ENCODE results near the gene MYT1.
A peak's percentile ranks its signal among the peaks of the same experiment; 100 is the strongest.
"Not testable (repeated sequence)": the region's sequence is repeated elsewhere in the genome, so short reads cannot be mapped to it uniquely, and the experiment has no call there.

Gene MYT1

DNA sequence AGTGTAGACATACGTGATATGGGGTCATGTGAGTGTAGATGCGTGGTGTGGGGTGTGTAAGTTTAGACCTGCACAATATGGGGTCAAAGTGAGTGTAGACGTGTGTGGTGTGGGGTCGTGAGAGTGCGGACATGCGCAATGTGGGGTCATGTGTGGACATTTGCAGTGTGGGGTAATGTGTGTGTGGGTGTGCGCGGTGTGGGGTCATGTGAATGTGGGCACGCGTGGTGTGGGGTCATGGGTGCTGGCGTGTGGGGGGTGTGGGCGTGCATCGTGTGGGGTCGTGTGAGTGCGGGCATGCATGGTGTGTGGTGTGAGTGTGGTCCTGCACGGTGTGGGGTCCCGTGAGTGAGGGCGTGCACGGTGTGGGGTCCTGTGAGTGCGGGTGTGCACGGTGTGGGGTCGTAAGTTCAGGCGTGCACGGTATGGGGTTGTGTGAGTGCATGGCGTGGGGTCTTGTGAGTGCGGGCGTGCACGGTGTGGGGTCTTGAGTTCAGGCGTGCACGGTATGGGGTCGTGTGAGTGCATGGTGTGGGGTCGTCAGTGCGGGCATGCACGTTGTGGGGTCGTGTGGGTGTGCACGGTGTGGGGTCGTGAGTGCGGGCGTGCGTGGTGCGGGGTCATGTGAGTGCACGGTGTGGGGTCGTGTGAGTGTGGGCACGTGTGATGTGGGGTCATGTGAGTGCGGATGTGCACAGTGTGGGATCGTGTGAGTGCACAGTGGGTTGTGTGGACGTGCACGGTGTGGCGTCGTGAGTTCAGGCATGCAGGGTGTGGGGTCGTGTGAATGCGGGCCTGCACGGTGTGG is 105.6 kb downstream of the MYT1 start:
- Mint-ChIP-seq H3K4me3 (no peak overlapping the region), H3K27me3 (no peaks in the 10 kb centered on the region), H3K27ac (no peak overlapping the region), H3K36me3 (peaks cover 63% of the 10 kb centered on the region), H3K9me3 (peaks cover 3% of the 10 kb centered on the region), H3K4me1 (peaks cover 20% of the 10 kb centered on the region)
- ATAC-seq, result peak; percentile 55

DNA sequence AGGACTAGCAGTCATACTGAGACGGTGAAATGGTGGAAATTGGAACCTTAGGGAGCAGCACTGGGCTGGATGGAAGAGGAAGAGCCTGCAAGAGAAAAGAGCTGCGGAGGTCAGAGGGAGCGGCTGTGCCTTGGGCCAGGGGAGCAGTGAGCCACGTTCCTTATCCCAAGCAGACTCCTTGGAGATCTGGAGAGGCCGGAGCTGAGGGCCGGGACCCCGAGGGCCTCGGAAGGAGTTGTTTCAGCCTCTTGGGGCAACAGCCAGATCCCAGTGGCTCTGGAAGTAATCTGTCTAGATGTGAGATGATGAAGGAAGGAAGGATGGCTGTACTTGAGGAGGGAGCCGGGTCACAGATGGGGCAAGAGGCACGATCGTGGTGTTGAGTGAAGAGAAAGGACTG is 107.4 kb downstream of the MYT1 start:
- no peaks in the 10 kb centered on the region for H3K27me3 Mint-ChIP-seq
- H3K36me3 Mint-ChIP-seq, result peaks cover 57% of the 10 kb centered on the region
- no peak for ATAC-seq
- no peak overlapping the region for H3K27ac Mint-ChIP-seq
- no peak overlapping the region for H3K4me3 Mint-ChIP-seq
- H3K9me3 Mint-ChIP-seq, result peaks cover 3% of the 10 kb centered on the region
- peaks cover 20% of the 10 kb centered on the region for H3K4me1 Mint-ChIP-seq

GRCh38 chr20:64273109-64273508 is 108.9 kb downstream of the MYT1 start:
- no peak for ATAC-seq
- Mint-ChIP-seq H3K9me3 (peaks cover 3% of the 10 kb centered on the region), H3K4me3 (no peak overlapping the region), H3K36me3 (peaks cover 67% of the 10 kb centered on the region), H3K4me1 (peaks cover 20% of the 10 kb centered on the region), H3K27ac (no peak overlapping the region), H3K27me3 (no peaks in the 10 kb centered on the region)

- Mint-ChIP-seq H3K27ac (no peak overlapping the region), H3K9me3 (no peaks in the 10 kb centered on the region)
- no peak for ATAC-seq
These were observed 112.6 kb downstream of the MYT1 start for GRCh38 chr20:64276817-64277216.

DNA sequence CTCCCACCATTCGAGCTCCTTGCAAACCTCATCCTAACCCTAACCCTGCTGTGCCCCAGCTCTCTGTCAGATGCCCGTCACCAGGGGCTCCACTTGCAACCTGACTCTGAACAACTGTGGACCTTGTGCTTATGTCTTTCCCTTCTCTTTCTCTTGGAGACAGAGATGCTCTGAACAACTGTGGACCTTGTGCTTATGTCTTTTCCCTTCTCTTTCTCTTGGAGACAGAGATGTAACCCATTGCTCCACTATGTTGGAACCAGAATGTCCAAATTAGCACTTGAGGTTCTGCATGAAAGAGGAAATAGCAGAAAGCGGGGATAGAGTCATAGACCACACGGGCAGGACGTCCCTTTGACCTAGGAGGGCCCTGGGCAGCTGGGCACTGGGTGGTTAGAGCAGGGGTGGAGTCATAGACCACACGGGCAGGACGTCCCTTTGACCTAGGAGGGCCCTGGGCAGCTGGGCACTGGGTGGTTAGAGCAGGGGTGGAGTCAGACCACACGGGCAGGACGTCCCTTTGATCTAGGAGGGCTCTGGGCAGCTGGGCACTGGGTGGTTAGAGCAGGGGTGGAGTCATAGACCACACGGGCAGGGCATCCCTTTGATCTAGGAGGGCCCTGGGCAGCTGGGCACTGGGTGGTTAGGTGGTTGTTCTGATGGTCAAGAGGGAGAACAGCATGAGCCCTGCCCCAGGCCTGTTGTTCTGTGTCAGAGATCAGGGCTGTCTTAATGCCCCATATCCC is 113.5 kb downstream of the MYT1 start:
- no peak overlapping the region for H3K27ac Mint-ChIP-seq
- no peaks in the 10 kb centered on the region for H3K9me3 Mint-ChIP-seq
- peaks cover 32% of the 10 kb centered on the region for H3K36me3 Mint-ChIP-seq
- ATAC-seq, result no peak
- no peaks in the 10 kb centered on the region for H3K4me1 Mint-ChIP-seq
- H3K4me3 Mint-ChIP-seq, result no peak overlapping the region
- H3K27me3 Mint-ChIP-seq, result no peaks in the 10 kb centered on the region

More at GRCh38 chr20:64276817-64277216, 112.6 kb downstream of the MYT1 start:
- H3K4me1 Mint-ChIP-seq, result peaks cover 2% of the 10 kb centered on the region
- peaks cover 35% of the 10 kb centered on the region for H3K36me3 Mint-ChIP-seq
- H3K27me3 Mint-ChIP-seq, result no peaks in the 10 kb centered on the region
- H3K4me3 Mint-ChIP-seq, result no peak overlapping the region

- H3K36me3 Mint-ChIP-seq, result peaks cover 27% of the 10 kb centered on the region
- ATAC-seq, result no peak
- no peaks in the 10 kb centered on the region for H3K27me3 Mint-ChIP-seq
- H3K4me3 Mint-ChIP-seq, result no peak overlapping the region
- H3K27ac Mint-ChIP-seq, result no peak overlapping the region
- no peaks in the 10 kb centered on the region for H3K9me3 Mint-ChIP-seq
- no peaks in the 10 kb centered on the region for H3K4me1 Mint-ChIP-seq
These were observed 114.0 kb downstream of the MYT1 start for GRCh38 chr20:64278317-64278681.

DNA sequence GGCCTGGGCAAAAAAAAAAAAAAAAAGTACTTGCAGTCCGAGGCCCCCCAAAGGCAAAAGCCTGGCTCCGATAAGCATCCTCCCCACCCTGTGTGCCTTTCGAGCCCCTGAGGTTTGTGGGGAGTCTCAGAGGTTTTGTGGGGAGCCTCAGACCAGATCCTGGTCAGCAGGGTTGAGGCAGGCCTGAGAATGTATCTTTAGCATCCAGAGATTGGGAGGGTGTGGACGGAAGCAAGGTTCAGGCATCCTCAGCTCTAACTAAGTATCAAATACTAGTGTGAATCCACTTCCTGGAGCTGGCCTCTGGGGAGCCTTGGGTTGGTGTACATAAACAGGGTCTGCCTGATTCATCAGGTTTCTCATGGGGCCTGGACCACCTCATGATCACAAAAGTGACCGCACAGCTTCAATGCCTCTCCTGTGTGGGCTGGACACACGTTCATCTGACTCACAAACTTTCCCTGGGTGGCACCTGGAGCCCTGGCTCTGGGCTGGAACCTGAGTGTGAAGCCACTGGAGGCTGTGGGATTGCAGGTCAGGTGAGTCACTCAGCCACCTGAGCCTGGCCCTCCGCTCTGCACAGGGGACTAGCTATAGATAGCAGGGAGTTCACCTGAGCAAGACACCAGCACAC is 115.7 kb downstream of the MYT1 start:
- Mint-ChIP-seq H3K27me3 (no peaks in the 10 kb centered on the region), H3K4me1 (no peaks in the 10 kb centered on the region), H3K9me3 (no peaks in the 10 kb centered on the region), H3K36me3 (peaks cover 15% of the 10 kb centered on the region), H3K27ac (no peak overlapping the region), H3K4me3 (no peak overlapping the region)
- ATAC-seq, result no peak

- no peak overlapping the region for H3K4me3 Mint-ChIP-seq
- no peak overlapping the region for H3K27ac Mint-ChIP-seq
- no peaks in the 10 kb centered on the region for H3K27me3 Mint-ChIP-seq
- no peaks in the 10 kb centered on the region for H3K9me3 Mint-ChIP-seq
- H3K4me1 Mint-ChIP-seq, result no peaks in the 10 kb centered on the region
- no peak for ATAC-seq
- H3K36me3 Mint-ChIP-seq, result peaks cover 15% of the 10 kb centered on the region
These were observed 116.2 kb downstream of the MYT1 start for GRCh38 chr20:64280460-64280843.

DNA sequence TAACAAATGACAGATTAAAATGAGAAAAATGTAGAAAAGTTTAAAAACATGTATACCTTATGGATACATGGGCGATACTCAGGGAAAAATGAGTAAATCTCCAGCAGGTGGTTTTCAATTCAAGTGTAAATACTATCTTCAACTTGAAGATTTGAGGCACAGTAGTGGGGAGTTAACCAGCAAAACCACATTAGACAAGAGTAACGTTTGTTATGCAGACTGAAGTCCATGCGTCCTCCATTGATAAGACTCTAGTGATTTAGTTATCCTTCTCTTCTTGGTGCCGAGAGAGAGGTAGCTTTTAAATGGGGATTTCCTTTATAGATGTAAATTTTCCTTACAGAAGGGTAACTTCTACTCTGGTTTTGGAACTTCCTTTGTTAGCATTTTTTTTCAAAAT is 119.4 kb downstream of the MYT1 start:
- Mint-ChIP-seq H3K36me3 (no peaks in the 10 kb centered on the region), H3K4me3 (no peak overlapping the region), H3K4me1 (no peaks in the 10 kb centered on the region), H3K9me3 (no peaks in the 10 kb centered on the region), H3K27ac (no peak overlapping the region), H3K27me3 (no peaks in the 10 kb centered on the region)
- no peak for ATAC-seq

- H3K27me3 Mint-ChIP-seq, H3K36me3 Mint-ChIP-seq, H3K4me1 Mint-ChIP-seq, H3K4me3 Mint-ChIP-seq, H3K9me3 Mint-ChIP-seq, H3K27ac Mint-ChIP-seq: not testable (repeated sequence)
- peak; percentile 89 for ATAC-seq
These were observed 121.6 kb downstream of the MYT1 start for GRCh38 chr20:64285579-64286446.

- H3K27ac Mint-ChIP-seq, result not testable (repeated sequence)
These were observed 122.4 kb downstream of the MYT1 start for GRCh38 chr20:64286447-64287263.

GRCh38 chr20:64287264-64287590 is 123.0 kb downstream of the MYT1 start:
- H3K9me3 Mint-ChIP-seq, H3K4me1 Mint-ChIP-seq, H3K4me3 Mint-ChIP-seq, H3K27ac Mint-ChIP-seq, H3K36me3 Mint-ChIP-seq, ATAC-seq, H3K27me3 Mint-ChIP-seq: not testable (repeated sequence)

More at GRCh38 chr20:64286447-64287263, 122.4 kb downstream of the MYT1 start:
- not testable (repeated sequence) for H3K27me3 Mint-ChIP-seq, H3K36me3 Mint-ChIP-seq, H3K4me3 Mint-ChIP-seq, H3K4me1 Mint-ChIP-seq, H3K9me3 Mint-ChIP-seq, ATAC-seq

All from stimulated activated memory B cell treated with anti-CD40 and anti-IgM and Interleukin-4, amounts not matched to agents 10 μg/mL and 1 μg/mL and 100 μg/mL, for 72 hours (primary cell).